A673 (cell line): ENCODE data around the gene ALDH9A1. TPM values are rescaled to one million over a fixed set of nuclear protein-coding genes. Genes with fewer than 3 reads are reported as not detected.

Source experiments
- BruUV-seq: library from RNA; stranded (reverse); fragments of 400-500 nt; replicated peaks from 2 replicates; lab custom pipeline; 2021; lab: Mats Ljungman, UMichigan
- CTCF ChIA-PET: fragments of 300-600 bp; sonication (Branson Sonifier 250); formaldehyde crosslinking; loops from one replicate; lab custom pipeline; 2022; ENCODE audit warnings: antibody characterized with exemption; lab: Charles Lee
- POLR2A ChIA-PET: fragments of 300-600 bp; sonication (Branson Sonifier 250); formaldehyde crosslinking; loops from one replicate; lab custom pipeline; 2022; ENCODE audit warnings: antibody characterized with exemption; ENCODE audit not compliant: low non-redundant PET; lab: Charles Lee
- DNase-seq: peaks from one replicate; pipeline ENCODE4 v3.0.0-alpha.2; 2015; ENCODE audit warnings: low spot score
- H3K27ac ChIP-seq: fragments of 200-600 bp; sonication (generic); 2 replicates; pipeline ENCODE4 v1.5.1; 2016; ENCODE audit warnings: mixed run types, low read depth, mild to moderate bottlenecking, mixed read lengths, antibody characterized with exemption, low read length; ENCODE audit not compliant: poor library complexity, severe bottlenecking
- H3K27me3 ChIP-seq: fragments of 200-600 bp; sonication (generic); replicated peaks from 2 replicates; pipeline ENCODE4 v1.6.1; 2017; ENCODE audit warnings: mixed run types, low read depth, mild to moderate bottlenecking, mixed read lengths, antibody characterized with exemption, low read length; ENCODE audit not compliant: insufficient read depth, poor library complexity
- H3K36me3 ChIP-seq: fragments of 200-600 bp; sonication (generic); 2 replicates; pipeline ENCODE4 v1.6.1; 2016; ENCODE audit warnings: mixed run types, mild to moderate bottlenecking, mixed read lengths, antibody characterized with exemption, low read length; ENCODE audit not compliant: insufficient read depth, poor library complexity, severe bottlenecking
- H3K4me1 ChIP-seq: fragments of 200-600 bp; sonication (generic); 2 replicates; pipeline ENCODE4 v1.6.1; 2017; ENCODE audit warnings: mixed run types, mild to moderate bottlenecking, mixed read lengths, antibody characterized with exemption, low read length; ENCODE audit not compliant: insufficient read depth, poor library complexity, severe bottlenecking
- H3K4me3 ChIP-seq: fragments of 200-600 bp; sonication (generic); 2 replicates; pipeline ENCODE4 v1.5.1; 2016; ENCODE audit warnings: low read depth, mixed run types, mild to moderate bottlenecking, mixed read lengths, low read length; ENCODE audit not compliant: poor library complexity, severe bottlenecking
- H3K9me3 ChIP-seq: fragments of 200-600 bp; sonication (generic); 2 replicates; pipeline ENCODE4 v1.6.1; 2016; ENCODE audit warnings: mixed run types, low read depth, mild to moderate bottlenecking, mixed read lengths, antibody characterized with exemption, low read length; ENCODE audit not compliant: poor library complexity, severe bottlenecking
- EZH2 ChIP-seq: fragments of 200-600 bp; sonication (generic); IDR thresholded peaks from 2 replicates; pipeline ENCODE4 v1.6.1; 2017; ENCODE audit warnings: borderline replicate concordance, low read depth, mild to moderate bottlenecking, mixed read lengths, antibody characterized with exemption, low read length; ENCODE audit not compliant: poor library complexity, severe bottlenecking
- intact Hi-C: fragments of 100-400 bp; cut with micrococcal nuclease; formaldehyde crosslinking; loops from one replicate; pipeline ENCODE4 v1.10.0; 2022; ENCODE audit not compliant: unreplicated experiment
- total RNA-seq: library from RNA; stranded (reverse); gene quantifications from 2 replicates; pipeline ENCODE4 v1.2.3, GENCODE V29; 2021
- TF ChIP-seq, protein P1 (sequence below): fragments of 300-800, 200-600 bp; sonication (generic); conservative IDR thresholded peaks from 2 replicates; pipeline ENCODE4 v1.5.1; 2017; ENCODE audit warnings: low read depth, mild to moderate bottlenecking, antibody characterized with exemption, low read length, moderate library complexity, mixed read lengths

Gene ALDH9A1
- total RNA-seq, 1 experiment from 2014 or later: 83.0 TPM

DNA sequence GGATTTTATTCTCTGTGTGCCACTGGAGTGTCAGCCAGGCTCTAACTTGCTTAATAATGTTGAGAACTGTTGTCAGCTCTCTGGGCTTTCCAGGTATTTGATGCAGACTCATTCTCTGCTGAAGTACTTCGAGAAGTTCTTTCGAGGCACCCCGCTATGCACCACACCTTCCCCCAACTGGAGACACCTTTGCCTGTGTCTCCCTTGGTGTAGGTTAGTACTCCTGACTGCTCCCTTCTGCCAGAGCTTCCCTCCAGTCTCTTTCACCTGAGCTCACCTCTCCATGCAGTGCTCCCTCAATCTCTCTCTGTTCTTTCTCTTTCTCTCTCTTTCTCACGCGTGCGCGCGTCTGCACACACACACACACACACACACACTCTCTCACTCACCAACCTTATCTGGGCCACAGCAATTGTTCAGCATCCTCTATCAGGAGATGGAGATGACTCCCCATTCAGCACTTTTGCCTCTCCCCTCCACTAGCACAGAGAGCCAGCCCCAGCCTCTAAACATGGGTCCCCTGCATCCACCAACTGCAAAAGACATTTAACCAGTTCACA, 81.3 kb downstream of the ALDH9A1 start:
- TF ChIP-seq, protein P1, sequence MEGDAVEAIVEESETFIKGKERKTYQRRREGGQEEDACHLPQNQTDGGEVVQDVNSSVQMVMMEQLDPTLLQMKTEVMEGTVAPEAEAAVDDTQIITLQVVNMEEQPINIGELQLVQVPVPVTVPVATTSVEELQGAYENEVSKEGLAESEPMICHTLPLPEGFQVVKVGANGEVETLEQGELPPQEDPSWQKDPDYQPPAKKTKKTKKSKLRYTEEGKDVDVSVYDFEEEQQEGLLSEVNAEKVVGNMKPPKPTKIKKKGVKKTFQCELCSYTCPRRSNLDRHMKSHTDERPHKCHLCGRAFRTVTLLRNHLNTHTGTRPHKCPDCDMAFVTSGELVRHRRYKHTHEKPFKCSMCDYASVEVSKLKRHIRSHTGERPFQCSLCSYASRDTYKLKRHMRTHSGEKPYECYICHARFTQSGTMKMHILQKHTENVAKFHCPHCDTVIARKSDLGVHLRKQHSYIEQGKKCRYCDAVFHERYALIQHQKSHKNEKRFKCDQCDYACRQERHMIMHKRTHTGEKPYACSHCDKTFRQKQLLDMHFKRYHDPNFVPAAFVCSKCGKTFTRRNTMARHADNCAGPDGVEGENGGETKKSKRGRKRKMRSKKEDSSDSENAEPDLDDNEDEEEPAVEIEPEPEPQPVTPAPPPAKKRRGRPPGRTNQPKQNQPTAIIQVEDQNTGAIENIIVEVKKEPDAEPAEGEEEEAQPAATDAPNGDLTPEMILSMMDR: no peak
- no peak for TF ChIP-seq EZH2
- no peaks in the 10 kb centered on the region for H3K4me1 ChIP-seq
- no TSS peak for BruUV-seq
- no peaks in the 10 kb centered on the region for H3K36me3 ChIP-seq
- H3K9me3 ChIP-seq: no peaks in the 10 kb centered on the region
- H3K27ac ChIP-seq: no peak overlapping the region
- no peak for DNase-seq
- H3K4me3 ChIP-seq: no peak overlapping the region
- H3K27me3 ChIP-seq: no peaks in the 10 kb centered on the region
- intact Hi-C loops: no loop called here
- POLR2A ChIA-PET: no interaction called here
- CTCF ChIA-PET: no interaction called here

DNA sequence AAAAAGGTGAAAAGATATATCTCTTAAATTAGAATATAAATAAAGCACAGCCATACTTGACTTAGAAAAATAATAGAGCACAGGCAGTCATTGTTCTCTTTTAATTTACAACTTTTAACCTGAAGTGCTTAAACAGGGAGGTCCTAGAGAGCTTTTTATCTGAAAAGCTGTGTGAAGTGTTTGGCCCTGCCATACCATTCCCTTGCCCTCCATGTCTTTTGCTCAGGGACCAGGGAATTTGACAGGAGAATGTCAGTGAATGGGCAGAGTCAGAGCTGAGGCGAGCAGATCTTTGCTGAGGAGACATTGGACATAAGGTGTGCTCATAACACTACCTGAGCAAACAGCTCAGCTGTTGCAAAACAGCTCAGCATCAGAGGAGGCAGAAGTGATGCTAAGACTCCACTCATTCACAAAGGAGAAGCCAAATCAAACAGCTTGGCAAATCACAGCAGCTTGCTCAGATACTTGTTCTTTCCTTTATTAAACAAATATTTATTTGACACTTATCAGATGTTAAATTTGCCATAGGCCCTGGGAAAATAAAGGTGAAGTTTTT, 82.2 kb downstream of the ALDH9A1 start:
- CTCF ChIA-PET: no interaction called here
- intact Hi-C loops: no loop called here
- H3K4me1 ChIP-seq: no peaks in the 10 kb centered on the region
- H3K4me3 ChIP-seq: no peak overlapping the region
- H3K9me3 ChIP-seq: no peaks in the 10 kb centered on the region
- H3K36me3 ChIP-seq: no peaks in the 10 kb centered on the region
- H3K27me3 ChIP-seq: no peaks in the 10 kb centered on the region
- no peak overlapping the region for H3K27ac ChIP-seq
- TF ChIP-seq, protein P1: no peak
- TF ChIP-seq EZH2: no peak
- no TSS peak for BruUV-seq
- DNase-seq: no peak
- POLR2A ChIA-PET: no interaction called here

Other genes starting within 250 kb of the ALDH9A1 start
- not detected in 2 replicates for gene LRRC52, start 154.6 kb downstream of the ALDH9A1 start, total RNA-seq
- 150 and 155 TPM in 2 replicates for gene MGST3, start 67.3 kb downstream of the ALDH9A1 start, total RNA-seq
- 95.7 and 116 TPM in 2 replicates for gene TMCO1, start 70.3 kb upstream of the ALDH9A1 start, total RNA-seq
- 78.7 and 84.2 TPM in 2 replicates for gene UCK2, start 129.1 kb upstream of the ALDH9A1 start, total RNA-seq